Effector memory CD4-positive, alpha-beta T cell (primary cell): Measurements from ENCODE around the gene RNF213.

Source experiments
- DNase-seq, 3 donors: peaks; one replicate each; pipeline ENCODE4 v3.0.0-alpha.2; 2020
- H3K27ac ChIP-seq: 2 replicates; pipeline ENCODE4 v1.7.0; 2013; ENCODE audit warnings: mild to moderate bottlenecking, low read length, moderate library complexity; ENCODE audit not compliant: insufficient read depth, poor library complexity, severe bottlenecking
- H3K27me3 ChIP-seq: replicated peaks from 2 replicates; pipeline ENCODE4 v1.7.0; 2013; ENCODE audit warnings: mild to moderate bottlenecking, low read length; ENCODE audit not compliant: insufficient read depth, control insufficient read depth, poor library complexity, severe bottlenecking
- H3K36me3 ChIP-seq: 2 replicates; pipeline ENCODE4 v1.7.0; 2013; ENCODE audit warnings: mild to moderate bottlenecking, low read length, moderate library complexity; ENCODE audit not compliant: control insufficient read depth, insufficient read depth
- H3K4me1 ChIP-seq: 2 replicates; pipeline ENCODE4 v1.7.0; 2013; ENCODE audit warnings: low read length, mild to moderate bottlenecking; ENCODE audit not compliant: control insufficient read depth, insufficient read depth, poor library complexity, severe bottlenecking
- H3K4me3 ChIP-seq: 2 replicates; pipeline ENCODE4 v1.7.0; 2013; ENCODE audit warnings: low read length, low read depth, mild to moderate bottlenecking; ENCODE audit not compliant: insufficient read depth, poor library complexity, severe bottlenecking
- H3K9me3 ChIP-seq: 2 replicates; pipeline ENCODE4 v1.7.0; 2013; ENCODE audit warnings: mild to moderate bottlenecking, low read length, moderate library complexity; ENCODE audit not compliant: control insufficient read depth

RNF213 gene

GRCh38 chr17:80218391-80218790, 42.3 kb upstream of the RNF213 start:
- peaks cover 32% of the 10 kb centered on the region for H3K36me3 ChIP-seq

GRCh38 chr17:80219013-80219762, 41.5 kb upstream of the RNF213 start:
- no peaks in the 10 kb centered on the region for H3K9me3 ChIP-seq
- no peaks in the 10 kb centered on the region for H3K27me3 ChIP-seq
- peak overlapping the region; percentile 95 for H3K27ac ChIP-seq
- H3K36me3 ChIP-seq: peaks cover 24% of the 10 kb centered on the region
- peaks cover 27% of the 10 kb centered on the region for H3K4me1 ChIP-seq
- DNase-seq: peak; percentile 86 to 92 (median 91)
- H3K4me3 ChIP-seq: peak overlapping the region; percentile 88

More at GRCh38 chr17:80218391-80218790, 42.3 kb upstream of the RNF213 start:
- H3K27me3 ChIP-seq: no peaks in the 10 kb centered on the region
- peak overlapping the region; percentile 95 for H3K27ac ChIP-seq
- H3K9me3 ChIP-seq: no peaks in the 10 kb centered on the region
- peaks cover 27% of the 10 kb centered on the region for H3K4me1 ChIP-seq
- no peak overlapping the region for H3K4me3 ChIP-seq
- DNase-seq: no peak

GRCh38 chr17:80219763-80220053, 40.9 kb upstream of the RNF213 start:
- Histone ChIP-seq H3K9me3 (no peaks in the 10 kb centered on the region), H3K27ac (peak overlapping the region; percentile 95), H3K4me3 (peak overlapping the region; percentile 88), H3K27me3 (no peaks in the 10 kb centered on the region), H3K36me3 (peaks cover 19% of the 10 kb centered on the region), H3K4me1 (peaks cover 27% of the 10 kb centered on the region)
- DNase-seq: no peak

GRCh38 chr17:80220054-80220735, 40.5 kb upstream of the RNF213 start, which contains the start of the genes SGSH and SLC26A11:
SGSH (minus strand) TSS chr17:80220333; CDS start chr17:80220313, 20 bp downstream.
SLC26A11 (plus strand) TSS chr17:80220427; CDS start chr17:80221561, 1,134 bp downstream.
- Histone ChIP-seq H3K27ac (peak within 1 kb of the TSS; percentile 95), H3K4me1 (peaks cover 27% of the 10 kb centered on the region), H3K4me3 (peak within 1 kb of the TSS; percentile 88), H3K27me3 (no peaks in the 10 kb centered on the region), H3K36me3 (peaks cover 14% of the 10 kb centered on the region), H3K9me3 (no peaks in the 10 kb centered on the region)
- peak; percentile 34 to 60 (median 38) for DNase-seq

GRCh38 chr17:80220736-80221215, 39.9 kb upstream of the RNF213 start:
- H3K4me1 ChIP-seq: peaks cover 27% of the 10 kb centered on the region
- peak overlapping the region; percentile 95 for H3K27ac ChIP-seq
- no peaks in the 10 kb centered on the region for H3K27me3 ChIP-seq
- peak overlapping the region; percentile 88 for H3K4me3 ChIP-seq
- peak in 1 of 3 donors; percentile 9 for DNase-seq
- H3K9me3 ChIP-seq: no peaks in the 10 kb centered on the region
- peaks cover 14% of the 10 kb centered on the region for H3K36me3 ChIP-seq

GRCh38 chr17:80221351-80222105, 39.1 kb upstream of the RNF213 start:
- H3K27me3 ChIP-seq: no peaks in the 10 kb centered on the region
- H3K36me3 ChIP-seq: peaks cover 9% of the 10 kb centered on the region
- H3K9me3 ChIP-seq: no peaks in the 10 kb centered on the region
- peak overlapping the region; percentile 88 for H3K4me3 ChIP-seq
- peaks cover 27% of the 10 kb centered on the region for H3K4me1 ChIP-seq
- DNase-seq: no peak
- no peak overlapping the region for H3K27ac ChIP-seq

GRCh38 chr17:80222376-80223141, 38.1 kb upstream of the RNF213 start:
- H3K27me3 ChIP-seq: no peaks in the 10 kb centered on the region
- no peaks in the 10 kb centered on the region for H3K9me3 ChIP-seq
- no peak overlapping the region for H3K27ac ChIP-seq
- H3K36me3 ChIP-seq: peaks cover 2% of the 10 kb centered on the region
- H3K4me3 ChIP-seq: no peak overlapping the region
- peaks cover 27% of the 10 kb centered on the region for H3K4me1 ChIP-seq
- no peak for DNase-seq

GRCh38 chr17:80223142-80223815, 37.4 kb upstream of the RNF213 start:
- no peak overlapping the region for H3K4me3 ChIP-seq
- no peaks in the 10 kb centered on the region for H3K9me3 ChIP-seq
- H3K27me3 ChIP-seq: no peaks in the 10 kb centered on the region
- peaks cover 20% of the 10 kb centered on the region for H3K4me1 ChIP-seq
- H3K36me3 ChIP-seq: no peaks in the 10 kb centered on the region
- no peak for DNase-seq
- no peak overlapping the region for H3K27ac ChIP-seq
